ENCODE results near the gene KSR1. TPM values are rescaled to one million over a fixed set of nuclear protein-coding genes. Genes with fewer than 3 reads are reported as not detected.

The KSR1 gene
- total RNA-seq, 1 experiment from 2014 or later: 4.5 TPM

GRCh38 chr17:27559506-27560481, 103.5 kb downstream of the KSR1 start:
- no peak overlapping the region for H3K27ac Mint-ChIP-seq (ENCODE audit: unreplicated experiment)
- CTCF ChIA-PET: no interaction called here
- H3K36me3 Mint-ChIP-seq (ENCODE audit: insufficient read depth, unreplicated experiment): no peaks in the 10 kb centered on the region

GRCh38 chr17:27560668-27561067, 104.4 kb downstream of the KSR1 start:
- no peak for DNase-seq

More at GRCh38 chr17:27559506-27560481, 103.5 kb downstream of the KSR1 start:
- BruUV-seq (replicated peaks): no TSS peak
- Mint-ChIP-seq H3K27me3 (ENCODE audit: unreplicated experiment) (no peaks in the 10 kb centered on the region), H3K9me3 (ENCODE audit: low read depth, unreplicated experiment) (no peaks in the 10 kb centered on the region), H3K4me3 (ENCODE audit: low read depth, unreplicated experiment) (peak overlapping the region; percentile 28), H3K4me1 (ENCODE audit: low read depth, unreplicated experiment) (peaks cover 22% of the 10 kb centered on the region)
- DNase-seq: peak; percentile 48
- intact Hi-C loops (cut with micrococcal nuclease; ENCODE audit: unreplicated experiment): no loop called here
- TF ChIP-seq, protein P1, sequence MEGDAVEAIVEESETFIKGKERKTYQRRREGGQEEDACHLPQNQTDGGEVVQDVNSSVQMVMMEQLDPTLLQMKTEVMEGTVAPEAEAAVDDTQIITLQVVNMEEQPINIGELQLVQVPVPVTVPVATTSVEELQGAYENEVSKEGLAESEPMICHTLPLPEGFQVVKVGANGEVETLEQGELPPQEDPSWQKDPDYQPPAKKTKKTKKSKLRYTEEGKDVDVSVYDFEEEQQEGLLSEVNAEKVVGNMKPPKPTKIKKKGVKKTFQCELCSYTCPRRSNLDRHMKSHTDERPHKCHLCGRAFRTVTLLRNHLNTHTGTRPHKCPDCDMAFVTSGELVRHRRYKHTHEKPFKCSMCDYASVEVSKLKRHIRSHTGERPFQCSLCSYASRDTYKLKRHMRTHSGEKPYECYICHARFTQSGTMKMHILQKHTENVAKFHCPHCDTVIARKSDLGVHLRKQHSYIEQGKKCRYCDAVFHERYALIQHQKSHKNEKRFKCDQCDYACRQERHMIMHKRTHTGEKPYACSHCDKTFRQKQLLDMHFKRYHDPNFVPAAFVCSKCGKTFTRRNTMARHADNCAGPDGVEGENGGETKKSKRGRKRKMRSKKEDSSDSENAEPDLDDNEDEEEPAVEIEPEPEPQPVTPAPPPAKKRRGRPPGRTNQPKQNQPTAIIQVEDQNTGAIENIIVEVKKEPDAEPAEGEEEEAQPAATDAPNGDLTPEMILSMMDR (IDR thresholded peaks at IDR 0.05; ENCODE audit: unreplicated experiment): no peak

GRCh38 chr17:27562777-27563455, 106.7 kb downstream of the KSR1 start:
- Mint-ChIP-seq H3K4me3 (ENCODE audit: low read depth, unreplicated experiment) (no peak overlapping the region), H3K27me3 (ENCODE audit: unreplicated experiment) (no peaks in the 10 kb centered on the region), H3K4me1 (ENCODE audit: low read depth, unreplicated experiment) (peaks cover 22% of the 10 kb centered on the region), H3K9me3 (ENCODE audit: low read depth, unreplicated experiment) (no peaks in the 10 kb centered on the region), H3K36me3 (ENCODE audit: insufficient read depth, unreplicated experiment) (no peaks in the 10 kb centered on the region), H3K27ac (ENCODE audit: unreplicated experiment) (no peak overlapping the region)
- CTCF ChIA-PET: interaction anchor here (0.6 kb wide), 1 partner anchor 903 kb away, joined by 5 read pairs; no protein-coding TSS in a partner anchor
- intact Hi-C loops (cut with micrococcal nuclease; ENCODE audit: unreplicated experiment): no loop called here
- BruUV-seq (replicated peaks): no TSS peak
- TF ChIP-seq, protein P1 (IDR thresholded peaks at IDR 0.05; ENCODE audit: unreplicated experiment): no peak
- no peak for DNase-seq

More at GRCh38 chr17:27560668-27561067, 104.4 kb downstream of the KSR1 start:
- Mint-ChIP-seq H3K9me3 (ENCODE audit: low read depth, unreplicated experiment) (no peaks in the 10 kb centered on the region), H3K27me3 (ENCODE audit: unreplicated experiment) (no peaks in the 10 kb centered on the region), H3K4me3 (ENCODE audit: low read depth, unreplicated experiment) (no peak overlapping the region), H3K4me1 (ENCODE audit: low read depth, unreplicated experiment) (peaks cover 22% of the 10 kb centered on the region), H3K27ac (ENCODE audit: unreplicated experiment) (no peak overlapping the region), H3K36me3 (ENCODE audit: insufficient read depth, unreplicated experiment) (no peaks in the 10 kb centered on the region)
- CTCF ChIA-PET: no interaction called here
- TF ChIP-seq, protein P1 (IDR thresholded peaks at IDR 0.05; ENCODE audit: unreplicated experiment): no peak
- intact Hi-C loops (cut with micrococcal nuclease; ENCODE audit: unreplicated experiment): no loop called here
- BruUV-seq (replicated peaks): no TSS peak

DNA sequence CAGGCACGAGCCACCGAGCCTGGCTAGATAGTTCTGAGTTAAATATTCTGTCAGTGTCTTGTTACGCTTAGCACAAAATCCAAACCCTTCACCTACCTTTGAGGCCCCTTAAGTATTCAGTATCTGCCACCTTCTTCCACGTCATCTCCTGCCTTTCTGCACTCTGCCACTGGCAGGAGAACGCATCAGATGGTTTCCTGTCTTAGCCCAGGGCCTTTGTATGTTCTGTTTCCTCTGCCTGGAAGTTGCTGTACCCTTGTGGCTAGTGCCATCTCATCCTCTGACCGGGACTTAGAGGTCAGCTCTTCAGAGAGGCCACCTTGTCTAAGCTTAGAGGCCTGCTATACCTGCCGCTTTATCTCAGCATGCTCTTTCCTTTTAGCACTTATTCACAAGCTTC, 107.3 kb downstream of the KSR1 start:
- H3K27ac Mint-ChIP-seq (ENCODE audit: unreplicated experiment): no peak overlapping the region
- H3K4me1 Mint-ChIP-seq (ENCODE audit: low read depth, unreplicated experiment): peaks cover 22% of the 10 kb centered on the region
- BruUV-seq (replicated peaks): no TSS peak
- CTCF ChIA-PET: no interaction called here
- H3K36me3 Mint-ChIP-seq (ENCODE audit: insufficient read depth, unreplicated experiment): no peaks in the 10 kb centered on the region
- intact Hi-C loops (cut with micrococcal nuclease; ENCODE audit: unreplicated experiment): no loop called here
- H3K9me3 Mint-ChIP-seq (ENCODE audit: low read depth, unreplicated experiment): no peaks in the 10 kb centered on the region
- H3K27me3 Mint-ChIP-seq (ENCODE audit: unreplicated experiment): no peaks in the 10 kb centered on the region
- H3K4me3 Mint-ChIP-seq (ENCODE audit: low read depth, unreplicated experiment): no peak overlapping the region
- DNase-seq: no peak
- TF ChIP-seq, protein P1 (IDR thresholded peaks at IDR 0.05; ENCODE audit: unreplicated experiment): no peak
